ENCODE data around the gene ZNF407.
A peak's percentile ranks its signal among the peaks of the same experiment; 100 is the strongest.

Gene ZNF407

DNA sequence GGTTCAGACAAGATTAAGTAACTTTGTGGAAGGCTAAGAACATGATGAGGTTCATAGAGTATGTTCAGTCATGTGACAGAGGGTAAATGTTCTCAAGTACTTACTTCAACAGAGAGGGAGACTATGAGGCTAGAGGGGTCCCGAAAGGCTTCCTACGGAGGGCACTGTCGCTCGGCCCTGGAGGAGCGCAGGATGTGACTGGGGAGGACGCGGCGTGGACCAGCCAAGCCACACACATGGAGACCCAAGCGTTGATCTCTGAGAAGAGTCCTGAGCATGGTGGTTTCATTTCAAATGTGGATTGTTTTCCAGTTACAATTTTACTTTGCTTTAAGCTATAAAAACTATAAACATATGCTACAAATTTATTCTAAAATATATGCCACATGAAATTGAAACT, 383.8 kb downstream of the ZNF407 start:
- Mint-ChIP-seq H3K36me3 (ENCODE audit: low read depth) (peaks cover 16% of the 10 kb centered on the region), H3K27me3 (ENCODE audit: low read depth, poor library complexity) (peaks cover 2% of the 10 kb centered on the region), H3K4me1 (peaks cover 11% of the 10 kb centered on the region), H3K9me3 (peaks cover 4% of the 10 kb centered on the region), H3K4me3 (no peak overlapping the region), H3K27ac (no peak overlapping the region)
- DNase-seq: no peak
- no peak for TF ChIP-seq CTCF (IDR thresholded peaks at IDR 0.05)

DNA sequence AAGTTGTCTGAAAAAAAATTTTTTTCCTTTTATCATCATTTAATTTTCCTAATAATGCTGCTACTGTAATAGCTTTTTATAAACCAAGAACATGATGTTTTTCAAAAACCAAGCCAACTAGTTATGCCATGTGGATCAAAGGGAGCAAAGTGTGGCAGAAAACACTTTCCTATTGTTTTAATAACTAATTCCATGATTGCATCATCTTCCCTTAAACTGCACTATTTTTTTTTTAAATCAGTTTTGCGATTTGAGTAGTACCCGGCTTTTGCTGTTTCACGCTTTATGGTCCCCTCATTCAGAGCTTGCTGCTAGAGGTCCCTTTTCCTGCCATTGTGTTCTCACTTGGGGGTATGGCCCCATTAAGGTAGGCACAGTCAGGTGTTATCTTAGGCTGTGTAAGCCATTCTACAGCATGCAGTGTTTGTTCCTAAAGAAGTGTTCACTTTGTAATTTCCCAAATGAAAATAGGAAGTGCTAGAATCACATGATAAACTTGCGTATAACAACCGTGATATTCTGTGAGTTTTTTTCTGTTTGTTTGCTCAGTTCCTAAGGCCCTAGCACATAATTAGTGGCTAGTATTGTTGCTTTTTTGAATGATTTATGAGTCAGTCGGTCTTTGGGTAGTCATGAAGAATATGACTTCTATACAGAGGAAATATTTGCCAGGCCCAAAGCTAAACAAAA, 385.4 kb downstream of the ZNF407 start:
- Mint-ChIP-seq H3K27ac (no peak overlapping the region), H3K9me3 (peaks cover 4% of the 10 kb centered on the region), H3K4me1 (no peaks in the 10 kb centered on the region), H3K4me3 (no peak overlapping the region), H3K36me3 (ENCODE audit: low read depth) (peaks cover 10% of the 10 kb centered on the region), H3K27me3 (ENCODE audit: low read depth, poor library complexity) (peaks cover 2% of the 10 kb centered on the region)
- no peak for DNase-seq
- TF ChIP-seq CTCF (IDR thresholded peaks at IDR 0.05): no peak

- Mint-ChIP-seq H3K4me1 (peaks cover 17% of the 10 kb centered on the region), H3K27ac (no peak overlapping the region), H3K9me3 (no peaks in the 10 kb centered on the region), H3K4me3 (no peak overlapping the region), H3K36me3 (ENCODE audit: low read depth) (no peaks in the 10 kb centered on the region), H3K27me3 (ENCODE audit: low read depth, poor library complexity) (no peaks in the 10 kb centered on the region)
- no peak for DNase-seq
- no peak for TF ChIP-seq CTCF (IDR thresholded peaks at IDR 0.05)
Measured at GRCh38 chr18:74989134-74989533, 391.5 kb downstream of the ZNF407 start.

- Mint-ChIP-seq H3K27me3 (ENCODE audit: low read depth, poor library complexity) (no peaks in the 10 kb centered on the region), H3K4me3 (no peak overlapping the region), H3K4me1 (peaks cover 32% of the 10 kb centered on the region), H3K27ac (no peak overlapping the region), H3K9me3 (no peaks in the 10 kb centered on the region), H3K36me3 (ENCODE audit: low read depth) (no peaks in the 10 kb centered on the region)
- TF ChIP-seq CTCF (IDR thresholded peaks at IDR 0.05): no peak
- DNase-seq: no peak
Measured at GRCh38 chr18:74990563-74991081, 393.0 kb downstream of the ZNF407 start.

GRCh38 chr18:74994502-74995418, 397.1 kb downstream of the ZNF407 start:
- H3K9me3 Mint-ChIP-seq: no peaks in the 10 kb centered on the region
- peak overlapping the region; percentile 87 for H3K27ac Mint-ChIP-seq
- DNase-seq: no peak
- H3K4me3 Mint-ChIP-seq: no peak overlapping the region
- H3K27me3 Mint-ChIP-seq (ENCODE audit: low read depth, poor library complexity): no peaks in the 10 kb centered on the region
- no peak for TF ChIP-seq CTCF (IDR thresholded peaks at IDR 0.05)
- peaks cover 54% of the 10 kb centered on the region for H3K4me1 Mint-ChIP-seq
- no peaks in the 10 kb centered on the region for H3K36me3 Mint-ChIP-seq (ENCODE audit: low read depth)
